HEK293 (cell line): ENCODE data around the gene PGAP6.

Experiments
- FEZF1 ChIP-seq: fragments of 450-650 bp; formaldehyde crosslinking; IDR thresholded peaks from 2 replicates; pipeline ENCODE4 v1.5.1; 2016; ENCODE audit warnings: missing biosample characterization, missing genetic modification characterization
- GLIS2 ChIP-seq: fragments of 450-650 bp; formaldehyde crosslinking; IDR thresholded peaks from 2 replicates; pipeline ENCODE4 v1.5.1; 2016; ENCODE audit warnings: missing biosample characterization, missing genetic modification characterization
- SCRT2 ChIP-seq: fragments of 450-650 bp; formaldehyde crosslinking; IDR thresholded peaks from 2 replicates; pipeline ENCODE4 v1.5.1; 2016; ENCODE audit warnings: missing biosample characterization, missing genetic modification characterization
- SP2 ChIP-seq: fragments of 450-650 bp; formaldehyde crosslinking; IDR thresholded peaks from 2 replicates; pipeline ENCODE4 v1.5.1; 2016; ENCODE audit warnings: missing biosample characterization, missing genetic modification characterization
- ZBTB17 ChIP-seq: fragments of 450-650 bp; formaldehyde crosslinking; IDR thresholded peaks from 2 replicates; pipeline ENCODE4 v1.5.1; 2016; ENCODE audit warnings: missing biosample characterization, missing genetic modification characterization
- ZBTB20 ChIP-seq: fragments of 450-650 bp; formaldehyde crosslinking; IDR thresholded peaks from 2 replicates; pipeline ENCODE4 v1.5.1; 2016; ENCODE audit warnings: missing biosample characterization, missing genetic modification characterization
- ZBTB8A ChIP-seq: fragments of 450-650 bp; formaldehyde crosslinking; IDR thresholded peaks from 2 replicates; pipeline ENCODE4 v1.5.1; 2016; ENCODE audit warnings: missing biosample characterization, missing genetic modification characterization
- ZFHX2 ChIP-seq: fragments of 450-650 bp; formaldehyde crosslinking; conservative IDR thresholded peaks from 2 replicates; pipeline ENCODE4 v1.5.1; 2016; ENCODE audit warnings: missing biosample characterization, missing genetic modification characterization
- ZFP37 ChIP-seq: fragments of 450-650 bp; formaldehyde crosslinking; IDR thresholded peaks from 2 replicates; pipeline ENCODE4 v1.5.1; 2016; ENCODE audit warnings: missing biosample characterization, missing genetic modification characterization
- ZNF169 ChIP-seq: fragments of 450-650 bp; formaldehyde crosslinking; IDR thresholded peaks from 2 replicates; pipeline ENCODE4 v1.5.1; 2016; ENCODE audit warnings: missing biosample characterization, missing genetic modification characterization
- ZNF311 ChIP-seq: fragments of 450-650 bp; formaldehyde crosslinking; IDR thresholded peaks from 2 replicates; pipeline ENCODE4 v1.5.1; 2017; ENCODE audit warnings: missing biosample characterization, missing genetic modification characterization, borderline replicate concordance
- ZNF544 ChIP-seq: fragments of 450-650 bp; formaldehyde crosslinking; IDR thresholded peaks from 2 replicates; pipeline ENCODE4 v1.5.0; 2017; ENCODE audit warnings: missing biosample characterization, missing genetic modification characterization
- ZNF747 ChIP-seq: fragments of 450-650 bp; formaldehyde crosslinking; IDR thresholded peaks from 2 replicates; pipeline ENCODE4 v1.5.1; 2016; ENCODE audit warnings: missing biosample characterization, missing genetic modification characterization
- ZNF792 ChIP-seq: fragments of 450-650 bp; formaldehyde crosslinking; IDR thresholded peaks from 2 replicates; pipeline ENCODE4 v1.5.1; 2016; ENCODE audit warnings: missing biosample characterization, missing genetic modification characterization
- ZNF837 ChIP-seq: fragments of 450-650 bp; formaldehyde crosslinking; IDR thresholded peaks from 2 replicates; pipeline ENCODE4 v1.5.1; 2016; ENCODE audit warnings: missing biosample characterization, missing genetic modification characterization
- TF ChIP-seq, protein P1 (sequence below): fragments of 450-650 bp; formaldehyde crosslinking; IDR thresholded peaks from 2 replicates; pipeline ENCODE4 v1.5.1; 2016; ENCODE audit warnings: missing biosample characterization, missing genetic modification characterization, borderline replicate concordance
- TF ChIP-seq, protein P2 (sequence below): fragments of 450-650 bp; formaldehyde crosslinking; IDR thresholded peaks from 2 replicates; pipeline ENCODE4 v1.5.1; 2016; ENCODE audit warnings: missing biosample characterization, missing genetic modification characterization, low read depth
- TF ChIP-seq, protein P3 (sequence below): fragments of 450-650 bp; formaldehyde crosslinking; conservative IDR thresholded peaks from 2 replicates; pipeline ENCODE4 v1.5.1; 2016; ENCODE audit warnings: low read depth, missing biosample characterization, missing genetic modification characterization
- TF ChIP-seq, protein P4 (sequence below): fragments of 450-650 bp; formaldehyde crosslinking; IDR thresholded peaks from 2 replicates; pipeline ENCODE4 v1.5.1; 2016; ENCODE audit warnings: missing biosample characterization, missing genetic modification characterization
- TF ChIP-seq, protein P5 (sequence below): fragments of 450-650 bp; IDR thresholded peaks from 2 replicates; pipeline ENCODE4 v1.5.1; 2018; ENCODE audit warnings: missing biosample characterization, mild to moderate bottlenecking, missing genetic modification characterization
- TF ChIP-seq, protein P6 (sequence below): fragments of 450-650 bp; formaldehyde crosslinking; IDR thresholded peaks from 2 replicates; pipeline ENCODE4 v1.5.1; 2016; ENCODE audit warnings: missing biosample characterization, missing genetic modification characterization

The PGAP6 gene

GRCh38 chr16:324451-325334 lies 57.1 kb downstream of the PGAP6 start (continued):
- TF ChIP-seq, protein P1, sequence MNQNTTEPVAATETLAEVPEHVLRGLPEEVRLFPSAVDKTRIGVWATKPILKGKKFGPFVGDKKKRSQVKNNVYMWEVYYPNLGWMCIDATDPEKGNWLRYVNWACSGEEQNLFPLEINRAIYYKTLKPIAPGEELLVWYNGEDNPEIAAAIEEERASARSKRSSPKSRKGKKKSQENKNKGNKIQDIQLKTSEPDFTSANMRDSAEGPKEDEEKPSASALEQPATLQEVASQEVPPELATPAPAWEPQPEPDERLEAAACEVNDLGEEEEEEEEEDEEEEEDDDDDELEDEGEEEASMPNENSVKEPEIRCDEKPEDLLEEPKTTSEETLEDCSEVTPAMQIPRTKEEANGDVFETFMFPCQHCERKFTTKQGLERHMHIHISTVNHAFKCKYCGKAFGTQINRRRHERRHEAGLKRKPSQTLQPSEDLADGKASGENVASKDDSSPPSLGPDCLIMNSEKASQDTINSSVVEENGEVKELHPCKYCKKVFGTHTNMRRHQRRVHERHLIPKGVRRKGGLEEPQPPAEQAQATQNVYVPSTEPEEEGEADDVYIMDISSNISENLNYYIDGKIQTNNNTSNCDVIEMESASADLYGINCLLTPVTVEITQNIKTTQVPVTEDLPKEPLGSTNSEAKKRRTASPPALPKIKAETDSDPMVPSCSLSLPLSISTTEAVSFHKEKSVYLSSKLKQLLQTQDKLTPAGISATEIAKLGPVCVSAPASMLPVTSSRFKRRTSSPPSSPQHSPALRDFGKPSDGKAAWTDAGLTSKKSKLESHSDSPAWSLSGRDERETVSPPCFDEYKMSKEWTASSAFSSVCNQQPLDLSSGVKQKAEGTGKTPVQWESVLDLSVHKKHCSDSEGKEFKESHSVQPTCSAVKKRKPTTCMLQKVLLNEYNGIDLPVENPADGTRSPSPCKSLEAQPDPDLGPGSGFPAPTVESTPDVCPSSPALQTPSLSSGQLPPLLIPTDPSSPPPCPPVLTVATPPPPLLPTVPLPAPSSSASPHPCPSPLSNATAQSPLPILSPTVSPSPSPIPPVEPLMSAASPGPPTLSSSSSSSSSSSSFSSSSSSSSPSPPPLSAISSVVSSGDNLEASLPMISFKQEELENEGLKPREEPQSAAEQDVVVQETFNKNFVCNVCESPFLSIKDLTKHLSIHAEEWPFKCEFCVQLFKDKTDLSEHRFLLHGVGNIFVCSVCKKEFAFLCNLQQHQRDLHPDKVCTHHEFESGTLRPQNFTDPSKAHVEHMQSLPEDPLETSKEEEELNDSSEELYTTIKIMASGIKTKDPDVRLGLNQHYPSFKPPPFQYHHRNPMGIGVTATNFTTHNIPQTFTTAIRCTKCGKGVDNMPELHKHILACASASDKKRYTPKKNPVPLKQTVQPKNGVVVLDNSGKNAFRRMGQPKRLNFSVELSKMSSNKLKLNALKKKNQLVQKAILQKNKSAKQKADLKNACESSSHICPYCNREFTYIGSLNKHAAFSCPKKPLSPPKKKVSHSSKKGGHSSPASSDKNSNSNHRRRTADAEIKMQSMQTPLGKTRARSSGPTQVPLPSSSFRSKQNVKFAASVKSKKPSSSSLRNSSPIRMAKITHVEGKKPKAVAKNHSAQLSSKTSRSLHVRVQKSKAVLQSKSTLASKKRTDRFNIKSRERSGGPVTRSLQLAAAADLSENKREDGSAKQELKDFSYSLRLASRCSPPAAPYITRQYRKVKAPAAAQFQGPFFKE (tag by site-specific recombination): no peak
- TF ChIP-seq ZBTB8A (peak; percentile 98), ZNF837 (tag by site-specific recombination) (no peak), SP2 (tag by site-specific recombination) (peak; percentile 91), GLIS2 (tag by site-specific recombination) (peak; percentile 73), SCRT2 (tag by site-specific recombination) (peak; percentile 96), ZFHX2 (tag by site-specific recombination) (peak; percentile 85), ZBTB20 (peak; percentile 66; the same call in 1 of the 2 replicates), ZBTB17 (peak; percentile 68; the same call in 1 of the 2 replicates), ZNF792 (tag by site-specific recombination) (no peak), ZFP37 (tag by site-specific recombination) (no peak), ZNF311 (tag by site-specific recombination) (no peak), ZNF544 (tag by site-specific recombination) (no peak), ZNF747 (tag by site-specific recombination) (no peak), ZNF169 (no peak), FEZF1 (tag by site-specific recombination) (peak; percentile 91)
- TF ChIP-seq, protein P2, sequence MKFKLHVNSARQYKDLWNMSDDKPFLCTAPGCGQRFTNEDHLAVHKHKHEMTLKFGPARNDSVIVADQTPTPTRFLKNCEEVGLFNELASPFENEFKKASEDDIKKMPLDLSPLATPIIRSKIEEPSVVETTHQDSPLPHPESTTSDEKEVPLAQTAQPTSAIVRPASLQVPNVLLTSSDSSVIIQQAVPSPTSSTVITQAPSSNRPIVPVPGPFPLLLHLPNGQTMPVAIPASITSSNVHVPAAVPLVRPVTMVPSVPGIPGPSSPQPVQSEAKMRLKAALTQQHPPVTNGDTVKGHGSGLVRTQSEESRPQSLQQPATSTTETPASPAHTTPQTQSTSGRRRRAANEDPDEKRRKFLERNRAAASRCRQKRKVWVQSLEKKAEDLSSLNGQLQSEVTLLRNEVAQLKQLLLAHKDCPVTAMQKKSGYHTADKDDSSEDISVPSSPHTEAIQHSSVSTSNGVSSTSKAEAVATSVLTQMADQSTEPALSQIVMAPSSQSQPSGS: 0 out of 2 replicates have a peak, but pooled peaks have one; percentile 5
- TF ChIP-seq, protein P3, sequence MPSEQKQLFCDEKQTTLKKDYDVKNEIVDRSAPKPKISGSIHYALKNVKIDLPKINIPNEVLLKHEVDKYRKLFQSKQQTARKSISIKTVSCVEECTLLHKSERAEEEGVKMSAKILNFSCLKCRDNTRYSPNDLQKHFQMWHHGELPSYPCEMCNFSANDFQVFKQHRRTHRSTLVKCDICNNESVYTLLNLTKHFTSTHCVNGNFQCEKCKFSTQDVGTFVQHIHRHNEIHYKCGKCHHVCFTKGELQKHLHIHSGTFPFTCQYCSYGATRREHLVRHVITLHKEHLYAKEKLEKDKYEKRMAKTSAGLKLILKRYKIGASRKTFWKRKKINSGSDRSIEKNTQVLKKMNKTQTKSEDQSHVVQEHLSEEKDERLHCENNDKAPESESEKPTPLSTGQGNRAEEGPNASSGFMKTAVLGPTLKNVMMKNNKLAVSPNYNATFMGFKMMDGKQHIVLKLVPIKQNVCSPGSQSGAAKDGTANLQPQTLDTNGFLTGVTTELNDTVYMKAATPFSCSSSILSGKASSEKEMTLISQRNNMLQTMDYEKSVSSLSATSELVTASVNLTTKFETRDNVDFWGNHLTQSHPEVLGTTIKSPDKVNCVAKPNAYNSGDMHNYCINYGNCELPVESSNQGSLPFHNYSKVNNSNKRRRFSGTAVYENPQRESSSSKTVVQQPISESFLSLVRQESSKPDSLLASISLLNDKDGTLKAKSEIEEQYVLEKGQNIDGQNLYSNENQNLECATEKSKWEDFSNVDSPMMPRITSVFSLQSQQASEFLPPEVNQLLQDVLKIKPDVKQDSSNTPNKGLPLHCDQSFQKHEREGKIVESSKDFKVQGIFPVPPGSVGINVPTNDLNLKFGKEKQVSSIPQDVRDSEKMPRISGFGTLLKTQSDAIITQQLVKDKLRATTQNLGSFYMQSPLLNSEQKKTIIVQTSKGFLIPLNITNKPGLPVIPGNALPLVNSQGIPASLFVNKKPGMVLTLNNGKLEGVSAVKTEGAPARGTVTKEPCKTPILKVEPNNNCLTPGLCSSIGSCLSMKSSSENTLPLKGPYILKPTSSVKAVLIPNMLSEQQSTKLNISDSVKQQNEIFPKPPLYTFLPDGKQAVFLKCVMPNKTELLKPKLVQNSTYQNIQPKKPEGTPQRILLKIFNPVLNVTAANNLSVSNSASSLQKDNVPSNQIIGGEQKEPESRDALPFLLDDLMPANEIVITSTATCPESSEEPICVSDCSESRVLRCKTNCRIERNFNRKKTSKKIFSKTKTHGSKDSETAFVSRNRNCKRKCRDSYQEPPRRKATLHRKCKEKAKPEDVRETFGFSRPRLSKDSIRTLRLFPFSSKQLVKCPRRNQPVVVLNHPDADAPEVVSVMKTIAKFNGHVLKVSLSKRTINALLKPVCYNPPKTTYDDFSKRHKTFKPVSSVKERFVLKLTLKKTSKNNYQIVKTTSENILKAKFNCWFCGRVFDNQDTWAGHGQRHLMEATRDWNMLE (tag by site-specific recombination): 0 out of 2 replicates have a peak, but pooled peaks have one; percentile 21
- TF ChIP-seq, protein P4, sequence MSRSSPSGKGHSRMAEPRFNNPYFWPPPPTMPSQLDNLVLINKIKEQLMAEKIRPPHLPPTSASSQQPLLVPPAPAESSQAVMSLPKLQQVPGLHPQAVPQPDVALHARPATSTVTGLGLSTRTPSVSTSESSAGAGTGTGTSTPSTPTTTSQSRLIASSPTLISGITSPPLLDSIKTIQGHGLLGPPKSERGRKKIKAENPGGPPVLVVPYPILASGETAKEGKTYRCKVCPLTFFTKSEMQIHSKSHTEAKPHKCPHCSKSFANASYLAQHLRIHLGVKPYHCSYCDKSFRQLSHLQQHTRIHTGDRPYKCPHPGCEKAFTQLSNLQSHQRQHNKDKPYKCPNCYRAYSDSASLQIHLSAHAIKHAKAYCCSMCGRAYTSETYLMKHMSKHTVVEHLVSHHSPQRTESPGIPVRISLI (tag by site-specific recombination): no peak
- TF ChIP-seq, protein P5, sequence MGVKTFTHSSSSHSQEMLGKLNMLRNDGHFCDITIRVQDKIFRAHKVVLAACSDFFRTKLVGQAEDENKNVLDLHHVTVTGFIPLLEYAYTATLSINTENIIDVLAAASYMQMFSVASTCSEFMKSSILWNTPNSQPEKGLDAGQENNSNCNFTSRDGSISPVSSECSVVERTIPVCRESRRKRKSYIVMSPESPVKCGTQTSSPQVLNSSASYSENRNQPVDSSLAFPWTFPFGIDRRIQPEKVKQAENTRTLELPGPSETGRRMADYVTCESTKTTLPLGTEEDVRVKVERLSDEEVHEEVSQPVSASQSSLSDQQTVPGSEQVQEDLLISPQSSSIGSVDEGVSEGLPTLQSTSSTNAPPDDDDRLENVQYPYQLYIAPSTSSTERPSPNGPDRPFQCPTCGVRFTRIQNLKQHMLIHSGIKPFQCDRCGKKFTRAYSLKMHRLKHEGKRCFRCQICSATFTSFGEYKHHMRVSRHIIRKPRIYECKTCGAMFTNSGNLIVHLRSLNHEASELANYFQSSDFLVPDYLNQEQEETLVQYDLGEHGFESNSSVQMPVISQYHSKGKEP (tag by site-specific recombination): 0 out of 2 replicates have a peak, but pooled peaks have one; percentile 52
- TF ChIP-seq, protein P6, sequence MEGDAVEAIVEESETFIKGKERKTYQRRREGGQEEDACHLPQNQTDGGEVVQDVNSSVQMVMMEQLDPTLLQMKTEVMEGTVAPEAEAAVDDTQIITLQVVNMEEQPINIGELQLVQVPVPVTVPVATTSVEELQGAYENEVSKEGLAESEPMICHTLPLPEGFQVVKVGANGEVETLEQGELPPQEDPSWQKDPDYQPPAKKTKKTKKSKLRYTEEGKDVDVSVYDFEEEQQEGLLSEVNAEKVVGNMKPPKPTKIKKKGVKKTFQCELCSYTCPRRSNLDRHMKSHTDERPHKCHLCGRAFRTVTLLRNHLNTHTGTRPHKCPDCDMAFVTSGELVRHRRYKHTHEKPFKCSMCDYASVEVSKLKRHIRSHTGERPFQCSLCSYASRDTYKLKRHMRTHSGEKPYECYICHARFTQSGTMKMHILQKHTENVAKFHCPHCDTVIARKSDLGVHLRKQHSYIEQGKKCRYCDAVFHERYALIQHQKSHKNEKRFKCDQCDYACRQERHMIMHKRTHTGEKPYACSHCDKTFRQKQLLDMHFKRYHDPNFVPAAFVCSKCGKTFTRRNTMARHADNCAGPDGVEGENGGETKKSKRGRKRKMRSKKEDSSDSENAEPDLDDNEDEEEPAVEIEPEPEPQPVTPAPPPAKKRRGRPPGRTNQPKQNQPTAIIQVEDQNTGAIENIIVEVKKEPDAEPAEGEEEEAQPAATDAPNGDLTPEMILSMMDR (tag by site-specific recombination): no peak
